Activated CD8-positive, alpha-beta T cell treated with anti-CD3 and anti-CD28 coated beads, Interleukin-2, amount 10 ng/mL, durations not matched to agents 7 days and 5 days (primary cell): ENCODE measurements around the gene P2RX2. TPM values are rescaled to one million over a fixed set of nuclear protein-coding genes. Genes with fewer than 3 reads are reported as not detected.

ENCODE experiments used
- ATAC-seq: fragments of 150-1000 bp; cut with Tn5 transposase; one replicate; pipeline ENCODE4 v1.10.0; 2021; ENCODE audit warnings: moderate library complexity
- CTCF ChIA-PET: fragments of 350-600 bp; sonication (Branson Sonifier 250); formaldehyde crosslinking; loops from one replicate; lab custom pipeline; 2021; ENCODE audit warnings: antibody characterized with exemption; lab: Charles Lee
- POLR2A ChIA-PET: fragments of 350-600 bp; sonication (Branson Sonifier 250); formaldehyde crosslinking; loops from one replicate; lab custom pipeline; 2021; ENCODE audit warnings: antibody characterized with exemption; lab: Charles Lee
- DNase-seq: peaks from one replicate; pipeline ENCODE4 v3.0.0-alpha.2; 2020
- H3K27ac Mint-ChIP-seq: one replicate; pipeline ENCODE4 v1.8.0; 2021; ENCODE audit warnings: mild to moderate bottlenecking, mixed read lengths
- H3K27me3 Mint-ChIP-seq: one replicate; pipeline ENCODE4 v1.8.0; 2021; ENCODE audit warnings: low read depth, mixed read lengths
- H3K36me3 Mint-ChIP-seq: one replicate; pipeline ENCODE4 v1.8.0; 2021; ENCODE audit warnings: low read depth, mixed read lengths
- H3K4me1 Mint-ChIP-seq: one replicate; pipeline ENCODE4 v1.8.0; 2021; ENCODE audit warnings: low read depth, mixed read lengths
- H3K4me3 Mint-ChIP-seq: one replicate; pipeline ENCODE4 v1.8.0; 2021; ENCODE audit warnings: mild to moderate bottlenecking, mixed read lengths
- H3K9me3 Mint-ChIP-seq: one replicate; pipeline ENCODE4 v1.8.0; 2022; ENCODE audit warnings: mixed read lengths; ENCODE audit not compliant: insufficient read depth
- total RNA-seq, 2 experiments: library from RNA; stranded (reverse); gene quantifications; one replicate each; pipeline ENCODE4 v1.2.3, GENCODE V29; 2021

Gene P2RX2
- total RNA-seq, 2 experiments from 2014 or later: not detected

DNA sequence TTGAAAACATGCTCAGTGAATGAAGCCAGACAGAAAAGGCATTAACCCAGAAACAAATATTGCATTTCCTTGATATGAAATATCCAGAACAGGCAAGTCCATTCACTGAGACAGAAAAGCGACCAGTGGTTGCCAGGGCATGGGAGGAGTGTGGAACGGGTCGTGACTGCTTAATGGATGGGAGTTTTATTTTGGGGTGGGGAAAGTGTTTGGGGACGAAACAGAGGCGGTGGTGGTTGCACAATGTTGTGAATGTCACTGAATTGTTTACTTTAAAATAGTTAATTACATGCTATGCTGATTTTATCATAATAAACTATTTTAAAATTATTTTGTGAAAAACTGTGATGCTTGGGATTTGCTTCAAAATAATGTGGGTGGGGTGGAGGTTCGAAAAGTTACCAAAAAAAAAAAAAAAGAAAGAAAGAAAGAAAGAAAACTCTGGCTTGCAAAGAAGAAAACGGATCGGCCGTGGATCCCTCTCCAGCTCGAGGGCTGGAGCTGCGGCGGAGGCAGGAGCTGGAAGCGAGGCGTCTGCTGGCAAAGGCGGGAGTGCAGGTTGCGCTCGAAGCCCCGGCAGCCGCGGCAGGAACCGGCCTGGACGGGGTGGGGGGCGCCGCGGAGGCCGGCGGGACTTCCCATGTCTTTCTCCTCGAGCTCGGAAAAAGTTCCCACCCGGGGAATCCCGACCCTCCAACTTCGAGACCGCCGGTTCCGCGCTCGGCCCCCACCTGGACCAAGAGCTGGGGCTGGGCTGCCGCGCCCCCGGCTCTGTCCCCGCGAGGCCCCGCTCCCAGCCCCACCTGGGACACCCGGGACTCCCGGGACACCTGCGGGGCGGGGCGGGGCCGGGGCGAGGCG lies 524 bp upstream of the P2RX2 start:
- POLR2A ChIA-PET: no interaction called here
- H3K27me3 Mint-ChIP-seq: peaks cover 25% of the 10 kb centered on the region
- peaks cover 10% of the 10 kb centered on the region for H3K36me3 Mint-ChIP-seq
- ATAC-seq (no peak), DNase-seq (no peak)
- no peak overlapping the region for H3K4me3 Mint-ChIP-seq
- H3K4me1 Mint-ChIP-seq: peaks cover 9% of the 10 kb centered on the region
- H3K27ac Mint-ChIP-seq: no peak overlapping the region
- peaks cover 7% of the 10 kb centered on the region for H3K9me3 Mint-ChIP-seq
- CTCF ChIA-PET: interaction anchor here (1.2 kb wide), 1 partner anchor 37 kb away, joined by 3 read pairs; no protein-coding TSS in a partner anchor

DNA sequence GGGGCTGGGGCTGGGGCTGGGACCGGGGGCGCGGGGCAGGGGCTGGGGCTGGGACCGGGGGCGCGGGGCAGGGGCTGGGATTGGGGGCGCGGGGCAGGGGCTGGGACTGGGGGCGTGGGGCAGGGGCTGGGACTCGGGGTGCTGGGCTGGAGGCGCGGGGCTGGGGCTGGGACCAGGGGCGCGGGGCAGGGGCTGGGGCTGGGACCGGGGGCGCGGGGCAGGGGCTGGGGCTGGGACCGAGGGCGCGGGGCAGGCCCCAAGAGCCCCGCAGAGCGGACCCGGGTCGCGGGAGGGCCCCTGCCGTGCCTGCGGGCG lies 452 bp downstream of the P2RX2 start:
- peaks cover 10% of the 10 kb centered on the region for H3K36me3 Mint-ChIP-seq
- H3K27me3 Mint-ChIP-seq: peaks cover 25% of the 10 kb centered on the region
- H3K4me1 Mint-ChIP-seq: peaks cover 9% of the 10 kb centered on the region
- DNase-seq (no peak), ATAC-seq (no peak)
- H3K4me3 Mint-ChIP-seq: no peak overlapping the region
- H3K9me3 Mint-ChIP-seq: peaks cover 7% of the 10 kb centered on the region
- no peak overlapping the region for H3K27ac Mint-ChIP-seq
- CTCF ChIA-PET: no interaction called here
- POLR2A ChIA-PET: no interaction called here

DNA sequence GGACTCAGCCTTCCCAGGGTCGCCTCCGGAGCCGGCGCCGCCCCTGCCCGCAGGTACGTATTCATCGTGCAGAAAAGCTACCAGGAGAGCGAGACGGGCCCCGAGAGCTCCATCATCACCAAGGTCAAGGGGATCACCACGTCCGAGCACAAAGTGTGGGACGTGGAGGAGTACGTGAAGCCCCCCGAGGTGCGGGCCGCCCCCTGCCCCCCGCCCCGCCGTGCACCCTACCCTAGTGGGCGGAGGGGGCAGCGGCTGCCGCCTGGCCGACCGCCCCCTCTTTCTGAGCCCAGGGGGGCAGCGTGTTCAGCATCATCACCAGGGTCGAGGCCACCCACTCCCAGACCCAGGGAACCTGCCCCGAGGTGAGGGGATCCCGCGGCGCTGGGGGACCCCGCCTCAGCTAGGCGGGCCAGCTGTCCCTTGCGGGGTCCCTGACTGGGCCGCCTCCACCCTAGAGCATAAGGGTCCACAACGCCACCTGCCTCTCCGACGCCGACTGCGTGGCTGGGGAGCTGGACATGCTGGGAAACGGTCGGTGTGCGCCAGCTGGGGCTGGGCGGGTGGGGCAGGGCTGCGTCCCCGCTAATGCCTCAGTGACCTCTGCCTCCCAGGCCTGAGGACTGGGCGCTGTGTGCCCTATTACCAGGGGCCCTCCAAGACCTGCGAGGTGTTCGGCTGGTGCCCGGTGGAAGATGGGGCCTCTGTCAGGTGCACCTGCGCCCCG lies 973 bp downstream of the P2RX2 start:
- Mint-ChIP-seq H3K4me1 (peaks cover 9% of the 10 kb centered on the region), H3K27me3 (peaks cover 25% of the 10 kb centered on the region), H3K9me3 (peaks cover 7% of the 10 kb centered on the region), H3K36me3 (peaks cover 10% of the 10 kb centered on the region), H3K4me3 (no peak overlapping the region), H3K27ac (no peak overlapping the region)
- ChIA-PET POLR2A (no interaction called here), CTCF (no interaction called here)
- ATAC-seq: peak; percentile 12
- no peak for DNase-seq

DNA sequence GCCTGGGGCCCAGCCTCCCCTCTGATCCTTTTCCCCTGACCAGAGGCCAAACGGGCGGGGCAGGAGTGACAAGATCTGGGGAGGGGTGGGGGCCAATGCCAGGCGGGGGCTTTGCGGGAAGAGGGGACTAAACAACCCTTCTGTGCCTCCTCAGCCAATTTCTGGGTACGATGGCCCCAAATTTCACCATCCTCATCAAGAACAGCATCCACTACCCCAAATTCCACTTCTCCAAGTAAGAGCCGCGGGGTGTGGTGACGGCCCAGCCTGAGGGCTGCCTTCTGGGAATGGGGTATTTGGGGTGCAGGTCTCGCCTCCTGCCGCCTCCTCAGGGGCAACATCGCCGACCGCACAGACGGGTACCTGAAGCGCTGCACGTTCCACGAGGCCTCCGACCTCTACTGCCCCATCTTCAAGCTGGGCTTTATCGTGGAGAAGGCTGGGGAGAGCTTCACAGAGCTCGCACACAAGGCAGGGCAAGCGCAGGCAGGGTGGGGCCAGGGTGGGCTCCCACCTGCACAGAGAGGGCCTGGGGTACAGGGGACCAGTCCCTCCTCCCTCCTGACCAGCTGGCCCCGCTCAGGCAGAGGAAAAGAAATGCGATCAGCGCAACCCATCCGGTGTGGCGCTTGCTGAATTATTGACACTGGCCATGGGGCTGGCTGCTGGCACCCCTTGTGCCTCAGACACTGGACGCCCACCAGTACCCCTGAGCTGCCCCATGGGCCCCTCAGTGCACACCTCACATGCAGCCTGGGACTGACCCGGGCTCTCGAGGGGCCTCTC lies 1.7 kb downstream of the P2RX2 start:
- Mint-ChIP-seq H3K4me3 (no peak overlapping the region), H3K4me1 (peaks cover 4% of the 10 kb centered on the region), H3K27ac (no peak overlapping the region), H3K9me3 (peaks cover 7% of the 10 kb centered on the region), H3K27me3 (peaks cover 20% of the 10 kb centered on the region), H3K36me3 (peaks cover 13% of the 10 kb centered on the region)
- ATAC-seq: no peak
- no peak for DNase-seq
- CTCF ChIA-PET: no interaction called here
- POLR2A ChIA-PET: no interaction called here

DNA sequence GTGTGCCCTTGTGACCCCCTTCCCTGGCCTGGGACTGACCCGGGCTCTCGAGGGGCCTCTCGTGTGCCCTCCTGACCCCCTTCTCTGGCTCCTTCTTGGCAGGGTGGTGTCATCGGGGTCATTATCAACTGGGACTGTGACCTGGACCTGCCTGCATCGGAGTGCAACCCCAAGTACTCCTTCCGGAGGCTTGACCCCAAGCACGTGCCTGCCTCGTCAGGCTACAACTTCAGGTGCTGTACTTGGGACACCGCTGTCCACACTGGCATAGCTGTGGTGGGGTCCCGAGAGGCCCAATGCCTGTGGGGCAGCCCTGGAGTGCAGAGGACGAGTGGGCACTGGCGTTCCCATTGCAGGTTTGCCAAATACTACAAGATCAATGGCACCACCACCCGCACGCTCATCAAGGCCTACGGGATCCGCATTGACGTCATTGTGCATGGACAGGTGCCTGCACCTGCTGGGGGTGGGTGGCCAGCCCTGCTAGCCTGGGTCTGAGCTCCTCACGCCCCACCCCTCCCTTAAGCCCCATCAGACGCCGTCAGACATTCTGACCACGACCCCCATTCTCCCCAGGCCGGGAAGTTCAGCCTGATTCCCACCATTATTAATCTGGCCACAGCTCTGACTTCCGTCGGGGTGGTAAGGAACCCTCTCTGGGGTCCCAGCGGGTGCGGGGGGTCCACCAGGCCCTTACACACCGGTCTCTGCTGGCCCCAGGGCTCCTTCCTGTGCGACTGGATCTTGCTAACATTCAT lies 2.5 kb downstream of the P2RX2 start:
- Mint-ChIP-seq H3K27ac (no peak overlapping the region), H3K4me1 (peaks cover 4% of the 10 kb centered on the region), H3K4me3 (no peak overlapping the region), H3K27me3 (peaks cover 16% of the 10 kb centered on the region), H3K9me3 (peaks cover 7% of the 10 kb centered on the region), H3K36me3 (peaks cover 16% of the 10 kb centered on the region)
- CTCF ChIA-PET: interaction anchor here (1.0 kb wide), 1 partner anchor 10 kb away, joined by 3 read pairs; the partner anchor contains the start of gene LRCOL1
- ATAC-seq: no peak
- no peak for DNase-seq
- POLR2A ChIA-PET: no interaction called here

- DNase-seq (no peak), ATAC-seq (no peak)
- Mint-ChIP-seq H3K4me1 (peaks cover 4% of the 10 kb centered on the region), H3K27me3 (peaks cover 13% of the 10 kb centered on the region), H3K36me3 (peaks cover 18% of the 10 kb centered on the region), H3K4me3 (no peak overlapping the region), H3K9me3 (peaks cover 7% of the 10 kb centered on the region), H3K27ac (no peak overlapping the region)
- POLR2A ChIA-PET: no interaction called here
- CTCF ChIA-PET: interaction anchor here (1.0 kb wide), 1 partner anchor 11 kb away, joined by 3 read pairs; the partner anchor contains the start of gene LRCOL1
Observed at GRCh38 chr12:132621657-132622435, 3.3 kb downstream of the P2RX2 start.

DNA sequence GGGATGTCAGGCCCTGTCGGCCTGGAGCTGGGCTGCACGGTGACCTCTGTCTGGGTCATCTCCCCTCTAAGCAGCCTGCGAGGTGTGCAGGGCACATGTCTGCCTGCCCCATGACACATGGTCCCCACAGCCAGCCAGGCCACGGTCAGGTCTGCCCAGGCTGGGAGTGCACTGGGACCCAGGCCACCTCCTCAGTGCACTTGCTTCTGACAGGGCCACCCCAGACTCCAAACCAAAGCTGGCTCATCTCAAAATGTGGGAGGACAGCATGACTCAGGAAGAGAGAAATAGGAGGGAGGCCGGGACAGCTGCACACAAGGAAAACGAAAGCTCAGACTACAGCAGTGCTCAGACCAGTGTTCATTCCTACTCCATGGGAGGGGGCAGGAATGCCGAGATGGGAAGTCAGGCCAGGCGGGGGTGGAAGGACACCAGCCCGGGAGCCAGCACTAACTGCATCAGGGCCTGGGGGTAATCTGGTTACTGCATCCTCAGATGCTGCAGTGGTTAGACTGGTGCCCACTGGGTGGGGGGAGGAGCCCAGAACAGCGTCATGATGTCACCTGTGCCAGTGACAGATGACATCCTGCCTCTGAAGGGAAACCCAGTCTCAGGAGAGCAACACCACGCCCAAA lies 4.0 kb downstream of the P2RX2 start:
- H3K36me3 Mint-ChIP-seq: peaks cover 15% of the 10 kb centered on the region
- no peak overlapping the region for H3K4me3 Mint-ChIP-seq
- peaks cover 9% of the 10 kb centered on the region for H3K27me3 Mint-ChIP-seq
- no peak for ATAC-seq
- POLR2A ChIA-PET: no interaction called here
- H3K9me3 Mint-ChIP-seq: peaks cover 7% of the 10 kb centered on the region
- H3K27ac Mint-ChIP-seq: peak overlapping the region; percentile 15
- H3K4me1 Mint-ChIP-seq: peaks cover 4% of the 10 kb centered on the region
- CTCF ChIA-PET: no interaction called here
- DNase-seq: no peak

- DNase-seq: no peak
- no peak overlapping the region for H3K27ac Mint-ChIP-seq
Observed at GRCh38 chr12:132623072-132623869, 4.7 kb downstream of the P2RX2 start.

DNA sequence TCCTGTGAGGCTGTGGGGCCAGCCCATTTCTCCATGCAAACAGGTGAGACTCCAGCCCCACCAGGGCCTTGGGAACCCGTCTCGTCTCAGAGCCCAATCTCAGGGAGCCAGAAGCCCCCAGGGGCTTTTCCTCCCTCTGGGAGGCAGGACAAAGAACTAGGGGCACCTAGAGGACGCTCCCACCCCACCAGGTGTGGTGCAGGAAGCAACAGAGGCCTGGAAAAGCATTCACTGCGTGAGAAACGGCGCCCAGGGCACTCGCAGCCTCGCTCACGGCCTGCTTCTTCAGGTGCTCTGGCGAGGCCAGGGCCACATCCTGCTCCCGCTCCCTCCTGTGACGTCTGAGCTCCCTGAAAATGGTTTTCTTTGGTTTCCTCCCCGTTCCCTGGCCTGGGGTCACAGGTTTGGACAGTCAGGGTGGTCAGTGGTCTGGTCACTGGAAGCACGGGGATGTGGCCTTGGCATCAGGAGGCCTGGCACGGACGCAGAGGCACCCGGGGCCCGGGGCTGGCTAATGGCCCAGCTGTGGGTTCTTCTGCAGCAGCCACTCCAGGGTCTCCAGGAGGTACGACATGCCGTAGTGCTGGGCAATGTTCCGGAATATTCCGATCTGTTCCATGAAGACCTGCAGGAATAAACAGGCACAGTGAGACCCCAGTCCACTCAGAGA lies 5.7 kb downstream of the P2RX2 start:
- H3K27me3 Mint-ChIP-seq: peaks cover 2% of the 10 kb centered on the region
- peaks cover 4% of the 10 kb centered on the region for H3K4me1 Mint-ChIP-seq
- CTCF ChIA-PET: no interaction called here
- DNase-seq (no peak), ATAC-seq (no peak)
- POLR2A ChIA-PET: interaction anchor here (0.5 kb wide), 1 partner anchor 15 kb away, joined by 3 read pairs; no protein-coding TSS in a partner anchor
- H3K9me3 Mint-ChIP-seq: no peaks in the 10 kb centered on the region
- no peak overlapping the region for H3K4me3 Mint-ChIP-seq
- no peak overlapping the region for H3K27ac Mint-ChIP-seq
- peaks cover 19% of the 10 kb centered on the region for H3K36me3 Mint-ChIP-seq

More at GRCh38 chr12:132623072-132623869, 4.7 kb downstream of the P2RX2 start:
- CTCF ChIA-PET: no interaction called here
- Mint-ChIP-seq H3K4me3 (no peak overlapping the region), H3K9me3 (no peaks in the 10 kb centered on the region), H3K27me3 (peaks cover 2% of the 10 kb centered on the region), H3K4me1 (peaks cover 4% of the 10 kb centered on the region), H3K36me3 (peaks cover 13% of the 10 kb centered on the region)
- POLR2A ChIA-PET: no interaction called here
- no peak for ATAC-seq
